Stimulated activated CD4-positive, alpha-beta T cell treated with anti-CD3 and anti-CD28 coated beads, TNF-alpha, amount 100 ng/mL, for 1 hour (primary cell): ENCODE data around the gene DUOX2.
"Not testable (repeated sequence)": the region's sequence is repeated elsewhere in the genome, so short reads cannot be mapped to it uniquely, and the experiment has no call there.

Source experiments
- DNase-seq, 3 donors: peaks; one replicate each; pipeline ENCODE4 v3.0.0-alpha.2; 2020; ENCODE audit warnings: low read depth in 3 of 3, low spot score in 1 of 3

Gene DUOX2

GRCh38 chr15:45102226-45102625 is 11.7 kb downstream of the DUOX2 start:
- no peak for DNase-seq

- no peak for DNase-seq
Measured at GRCh38 chr15:45101749-45102148, 12.2 kb downstream of the DUOX2 start.

GRCh38 chr15:45100884-45101625 is 12.9 kb downstream of the DUOX2 start:
- no peak for DNase-seq

GRCh38 chr15:45099549-45100165 is 14.3 kb downstream of the DUOX2 start:
- DNase-seq, result no peak

GRCh38 chr15:45097466-45097865 is 16.5 kb downstream of the DUOX2 start:
- no peak for DNase-seq

GRCh38 chr15:45095661-45096060 is 18.3 kb downstream of the DUOX2 start:
- no peak for DNase-seq

- DNase-seq, result no peak
Measured at GRCh38 chr15:45094358-45094730, 19.6 kb downstream of the DUOX2 start.

GRCh38 chr15:45093622-45094357 is 20.2 kb downstream of the DUOX2 start:
- DNase-seq, result no peak

GRCh38 chr15:45093013-45093412 is 21.0 kb downstream of the DUOX2 start:
- no peak for DNase-seq

GRCh38 chr15:45091576-45091975 is 22.4 kb downstream of the DUOX2 start:
- DNase-seq, result no peak

- no peak for DNase-seq
Measured at GRCh38 chr15:45091161-45091560, 22.8 kb downstream of the DUOX2 start.

- no peak for DNase-seq
Measured at GRCh38 chr15:45089712-45090373, 24.1 kb downstream of the DUOX2 start.

GRCh38 chr15:45088801-45089711 is 24.9 kb downstream of the DUOX2 start:
- no peak for DNase-seq

- DNase-seq, result no peak
Measured at GRCh38 chr15:45087513-45087912, 26.5 kb downstream of the DUOX2 start.

- DNase-seq, result no peak
Measured at GRCh38 chr15:45084163-45084562, 29.8 kb downstream of the DUOX2 start.

GRCh38 chr15:45083223-45083622 is 30.7 kb downstream of the DUOX2 start:
- DNase-seq, result no peak

- not testable (repeated sequence) for DNase-seq
Measured at GRCh38 chr15:45082412-45082811, 31.6 kb downstream of the DUOX2 start.

GRCh38 chr15:45080593-45080992 is 33.4 kb downstream of the DUOX2 start:
- DNase-seq, result not testable (repeated sequence)

GRCh38 chr15:45079628-45080246 is 34.2 kb downstream of the DUOX2 start:
- DNase-seq, result not testable (repeated sequence)

- not testable (repeated sequence) for DNase-seq
Measured at GRCh38 chr15:45079201-45079600, 34.8 kb downstream of the DUOX2 start.
